ENCODE measurements around the gene TMUB2. TPM values are rescaled to one million over a fixed set of nuclear protein-coding genes. Genes with fewer than 3 reads are reported as not detected.
A peak's percentile ranks its signal among the peaks of the same experiment; 100 is the strongest.

TMUB2 gene
- total and polyA plus RNA-seq, 9 of the 15 experiments (the other 6 are each of a cell fraction or from before 2014, with no cell fraction given) = 4.1 to 29.8 (median 16.3) TPM

DNA sequence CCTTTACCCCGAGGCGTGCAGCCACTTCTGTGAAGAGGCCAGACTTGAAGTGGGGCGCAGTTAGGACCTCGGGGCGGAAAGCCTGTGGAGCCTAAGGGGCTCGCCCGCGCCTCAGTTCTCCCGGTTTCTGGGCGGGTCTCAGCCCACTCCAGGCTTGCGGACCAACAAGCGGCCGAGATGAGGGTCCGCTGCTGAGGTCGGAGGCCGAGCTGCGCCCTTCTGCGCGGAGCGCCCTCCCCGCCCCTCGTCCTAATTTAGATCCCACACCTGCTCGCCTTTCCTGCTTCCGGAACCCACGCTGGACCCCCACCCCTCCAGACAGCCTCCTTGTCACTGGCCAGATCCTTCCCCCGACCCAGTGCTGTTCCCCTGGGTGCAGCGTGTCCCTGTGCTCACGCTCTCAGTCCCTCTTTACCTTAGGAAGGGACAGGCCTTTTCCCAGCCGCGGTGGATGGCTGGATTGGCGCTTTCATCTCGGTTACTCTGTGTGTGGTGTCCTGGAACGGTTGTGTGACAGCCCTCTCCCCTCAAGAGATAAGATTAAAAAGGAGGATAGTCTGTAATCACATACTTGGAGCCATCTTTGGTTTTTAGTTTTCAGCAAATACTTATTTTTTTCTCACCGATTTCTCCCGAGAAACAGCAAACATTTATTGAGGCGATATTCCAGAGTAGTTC is 13.8 kb downstream of the TMUB2 start (continued):
- no peak for TF ChIP-seq MYNN (IDR thresholded peaks at IDR 0.05)
- TF ChIP-seq MYNN (CRISPR knock-in tag; IDR thresholded peaks at IDR 0.05) = no peak
- no peak for TF ChIP-seq RBM34 (IDR thresholded peaks at IDR 0.05; ENCODE audit: borderline replicate concordance, insufficient read depth, low read length)
- no peak for TF ChIP-seq ZNF184 (CRISPR knock-in tag; IDR thresholded peaks at IDR 0.05)
- no peak for TF ChIP-seq U2AF2 (optimal IDR thresholded peaks at IDR 0.05; ENCODE audit: low read depth, low read length)
- TF ChIP-seq, protein P1, sequence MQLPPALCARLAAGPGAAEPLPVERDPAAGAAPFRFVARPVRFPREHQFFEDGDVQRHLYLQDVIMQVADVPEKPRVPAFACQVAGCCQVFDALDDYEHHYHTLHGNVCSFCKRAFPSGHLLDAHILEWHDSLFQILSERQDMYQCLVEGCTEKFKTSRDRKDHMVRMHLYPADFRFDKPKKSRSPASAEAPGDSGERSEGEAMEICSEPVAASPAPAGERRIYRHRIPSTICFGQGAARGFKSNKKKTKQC (CRISPR knock-in tag; IDR thresholded peaks at IDR 0.05) = 0 out of 2 replicates have a peak, but pooled peaks have one; percentile 22
- TF ChIP-seq BRD4 (IDR thresholded peaks at IDR 0.05) = no peak
- no peak for TF ChIP-seq ZKSCAN3 (CRISPR knock-in tag; IDR thresholded peaks at IDR 0.05)
- TF ChIP-seq, protein P2, sequence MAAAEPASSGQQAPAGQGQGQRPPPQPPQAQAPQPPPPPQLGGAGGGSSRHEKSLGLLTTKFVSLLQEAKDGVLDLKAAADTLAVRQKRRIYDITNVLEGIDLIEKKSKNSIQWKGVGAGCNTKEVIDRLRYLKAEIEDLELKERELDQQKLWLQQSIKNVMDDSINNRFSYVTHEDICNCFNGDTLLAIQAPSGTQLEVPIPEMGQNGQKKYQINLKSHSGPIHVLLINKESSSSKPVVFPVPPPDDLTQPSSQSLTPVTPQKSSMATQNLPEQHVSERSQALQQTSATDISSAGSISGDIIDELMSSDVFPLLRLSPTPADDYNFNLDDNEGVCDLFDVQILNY (CRISPR knock-in tag; IDR thresholded peaks at IDR 0.05) = peak; percentile 55; the same call in 1 of the 2 replicates
- TF ChIP-seq ARID2 (IDR thresholded peaks at IDR 0.05) = no peak
- TF ChIP-seq, protein P3, sequence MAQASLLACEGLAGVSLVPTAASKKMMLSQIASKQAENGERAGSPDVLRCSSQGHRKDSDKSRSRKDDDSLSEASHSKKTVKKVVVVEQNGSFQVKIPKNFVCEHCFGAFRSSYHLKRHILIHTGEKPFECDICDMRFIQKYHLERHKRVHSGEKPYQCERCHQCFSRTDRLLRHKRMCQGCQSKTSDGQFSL (CRISPR knock-in tag; IDR thresholded peaks at IDR 0.05) = peak; percentile 45; the same call in 1 of the 2 replicates
- TF ChIP-seq, protein P3 (tag; IDR thresholded peaks at IDR 0.05) = 0 out of 4 replicates have a peak, but pooled peaks of 1 of the 2 experiments have one; percentile 7
- TF ChIP-seq, protein P4, sequence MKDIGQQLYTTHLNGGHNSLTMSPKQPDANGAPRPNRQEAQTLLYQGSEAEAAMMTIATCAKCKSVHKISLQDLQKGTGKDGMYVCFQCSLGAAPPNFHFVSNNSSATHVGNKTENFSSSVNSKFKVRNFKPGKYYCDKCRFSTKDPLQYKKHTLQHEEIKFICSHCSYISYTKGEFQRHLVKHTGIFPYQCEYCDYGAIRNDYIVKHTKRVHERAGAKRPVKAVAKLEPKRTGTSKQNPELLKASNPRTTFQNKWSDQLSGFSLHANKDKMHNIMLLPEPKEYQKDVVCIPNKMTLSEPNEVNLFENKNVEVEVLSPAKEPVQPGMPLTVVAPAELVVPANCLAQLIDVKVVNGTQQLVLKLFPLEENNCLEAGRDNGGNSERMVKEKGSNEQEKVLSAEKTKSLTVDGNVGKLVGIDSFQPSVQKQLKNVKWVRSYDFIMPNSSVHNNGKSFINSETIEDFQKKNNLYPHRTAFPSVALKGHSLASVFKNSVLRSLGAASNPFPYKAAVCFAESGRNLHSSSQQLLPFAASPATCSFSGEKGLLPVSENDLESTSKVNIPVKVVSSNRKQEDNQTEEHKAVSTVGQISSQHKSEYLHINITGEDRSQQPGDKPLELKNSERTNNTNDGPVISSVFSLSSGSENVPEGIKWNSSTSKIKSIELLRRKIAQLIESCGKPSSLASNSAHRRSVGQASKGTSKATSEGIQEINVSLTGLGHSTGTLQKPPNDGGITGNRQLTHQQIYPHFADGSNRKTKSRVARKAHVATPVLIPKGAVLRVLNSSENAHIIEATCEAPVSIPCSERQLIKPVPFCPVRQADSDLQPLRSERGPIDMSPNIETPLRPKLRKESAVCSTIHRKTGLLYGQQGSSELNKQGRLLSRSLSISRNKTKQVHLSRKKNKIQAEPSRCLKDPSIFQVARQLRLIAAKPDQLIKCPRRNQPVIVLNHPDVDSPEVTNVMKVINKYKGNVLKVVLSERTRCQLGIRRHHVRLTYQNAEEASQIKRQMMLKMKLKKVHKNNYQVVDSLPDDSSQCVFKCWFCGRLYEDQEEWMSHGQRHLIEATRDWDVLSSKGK (CRISPR knock-in tag; IDR thresholded peaks at IDR 0.05) = no peak
- TF ChIP-seq, protein P5, sequence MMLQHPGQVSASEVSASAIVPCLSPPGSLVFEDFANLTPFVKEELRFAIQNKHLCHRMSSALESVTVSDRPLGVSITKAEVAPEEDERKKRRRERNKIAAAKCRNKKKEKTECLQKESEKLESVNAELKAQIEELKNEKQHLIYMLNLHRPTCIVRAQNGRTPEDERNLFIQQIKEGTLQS (IDR thresholded peaks at IDR 0.05) = no peak
- TF ChIP-seq, protein P5 (CRISPR knock-in tag; conservative IDR thresholded peaks at IDR 0.05) = 0 out of 2 replicates have a peak, but pooled peaks have one; percentile 37
- TF ChIP-seq, protein P6, sequence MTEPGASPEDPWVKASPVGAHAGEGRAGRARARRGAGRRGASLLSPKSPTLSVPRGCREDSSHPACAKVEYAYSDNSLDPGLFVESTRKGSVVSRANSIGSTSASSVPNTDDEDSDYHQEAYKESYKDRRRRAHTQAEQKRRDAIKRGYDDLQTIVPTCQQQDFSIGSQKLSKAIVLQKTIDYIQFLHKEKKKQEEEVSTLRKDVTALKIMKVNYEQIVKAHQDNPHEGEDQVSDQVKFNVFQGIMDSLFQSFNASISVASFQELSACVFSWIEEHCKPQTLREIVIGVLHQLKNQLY (CRISPR knock-in tag; conservative IDR thresholded peaks at IDR 0.05) = 0 out of 4 replicates have a peak, but pooled peaks of 1 of the 2 experiments have one; percentile 70
- no peak for TF ChIP-seq RFX7 (CRISPR knock-in tag; IDR thresholded peaks at IDR 0.05)
- TF ChIP-seq, protein P7, sequence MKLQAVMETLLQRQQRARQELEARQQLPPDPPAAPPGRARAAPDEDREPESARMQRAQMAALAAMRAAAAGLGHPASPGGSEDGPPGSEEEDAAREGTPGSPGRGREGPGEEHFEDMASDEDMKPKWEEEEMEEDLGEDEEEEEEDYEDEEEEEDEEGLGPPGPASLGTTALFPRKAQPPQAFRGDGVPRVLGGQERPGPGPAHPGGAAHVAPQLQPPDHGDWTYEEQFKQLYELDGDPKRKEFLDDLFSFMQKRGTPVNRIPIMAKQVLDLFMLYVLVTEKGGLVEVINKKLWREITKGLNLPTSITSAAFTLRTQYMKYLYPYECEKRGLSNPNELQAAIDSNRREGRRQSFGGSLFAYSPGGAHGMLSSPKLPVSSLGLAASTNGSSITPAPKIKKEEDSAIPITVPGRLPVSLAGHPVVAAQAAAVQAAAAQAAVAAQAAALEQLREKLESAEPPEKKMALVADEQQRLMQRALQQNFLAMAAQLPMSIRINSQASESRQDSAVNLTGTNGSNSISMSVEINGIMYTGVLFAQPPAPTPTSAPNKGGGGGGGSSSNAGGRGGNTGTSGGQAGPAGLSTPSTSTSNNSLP (IDR thresholded peaks at IDR 0.05; ENCODE audit: borderline replicate concordance, low read depth, low read length) = no peak
- no peak for TF ChIP-seq CREM (IDR thresholded peaks at IDR 0.05; ENCODE audit: low read depth)

Data from K562 (cell line).